Mucosa of rectum (tissue), 2 donors: Measurements from ENCODE around the gene PAXX.
A peak's percentile ranks its signal among the peaks of the same experiment; 100 is the strongest.

Experiments used
- H3K27ac ChIP-seq, 2 donors: one replicate each; pipeline ENCODE4 v1.7.0; 2013; ENCODE audit warnings: inconsistent platforms in 2 of 2, low read depth in 2 of 2, low read length in 2 of 2
- H3K27me3 ChIP-seq, 2 donors: one replicate each; pipeline ENCODE4 v1.7.0; 2013; ENCODE audit warnings: low read length in 2 of 2; ENCODE audit not compliant: control insufficient read depth in 2 of 2, insufficient read depth in 2 of 2
- H3K36me3 ChIP-seq, 2 donors: one replicate each; pipeline ENCODE4 v1.7.0; 2013; ENCODE audit warnings: low read length in 2 of 2; ENCODE audit not compliant: control insufficient read depth in 2 of 2, insufficient read depth in 2 of 2
- H3K4me1 ChIP-seq, 2 donors: one replicate each; pipeline ENCODE4 v1.7.0; 2013; ENCODE audit warnings: low read length in 2 of 2, mild to moderate bottlenecking in 1 of 2; ENCODE audit not compliant: control insufficient read depth in 2 of 2, insufficient read depth in 2 of 2
- H3K4me3 ChIP-seq, 2 donors: one replicate each; pipeline ENCODE4 v1.7.0; 2013; ENCODE audit warnings: low read length in 2 of 2
- H3K9ac ChIP-seq, 2 donors: one replicate each; pipeline ENCODE4 v1.7.0; 2013; ENCODE audit warnings: low read length in 2 of 2, low read depth in 1 of 2, mild to moderate bottlenecking in 1 of 2
- H3K9me3 ChIP-seq, 2 donors: one replicate each; pipeline ENCODE4 v1.7.0; 2013; ENCODE audit warnings: low read length in 2 of 2; ENCODE audit not compliant: control insufficient read depth in 2 of 2
- donor health status: healthy.
- donor health status: Normal muscosa, but diverticular disease.

The PAXX gene

DNA sequence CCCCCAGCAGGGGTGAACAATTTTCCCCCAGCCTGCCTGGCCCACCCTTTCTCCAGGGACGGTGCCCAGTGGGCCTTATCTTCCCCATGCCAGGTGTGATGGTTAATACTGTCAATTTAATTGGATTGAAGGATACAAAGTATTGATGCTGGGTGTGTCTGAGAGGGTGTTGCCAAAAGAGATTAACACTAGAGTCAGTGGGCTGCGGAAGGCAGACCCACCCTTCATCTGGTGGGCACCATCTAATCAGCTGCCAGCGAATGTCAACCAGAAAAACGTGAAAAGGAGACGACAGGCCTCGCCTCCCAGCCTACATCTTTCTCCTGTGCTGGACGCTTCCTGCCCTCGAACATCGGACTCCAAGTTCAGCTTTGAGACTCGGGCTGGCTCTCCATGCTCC, 45.3 kb downstream of the PAXX start:
- Histone ChIP-seq H3K4me3 (no peak overlapping the region), H3K4me1 (peaks cover 9 to 14% of the 10 kb centered on the region in 2 donors), H3K27ac (no peak overlapping the region), H3K9me3 (no peaks in the 10 kb centered on the region), H3K36me3 (no peaks in the 10 kb centered on the region), H3K27me3 (no peaks in the 10 kb centered on the region), H3K9ac (no peak overlapping the region)

DNA sequence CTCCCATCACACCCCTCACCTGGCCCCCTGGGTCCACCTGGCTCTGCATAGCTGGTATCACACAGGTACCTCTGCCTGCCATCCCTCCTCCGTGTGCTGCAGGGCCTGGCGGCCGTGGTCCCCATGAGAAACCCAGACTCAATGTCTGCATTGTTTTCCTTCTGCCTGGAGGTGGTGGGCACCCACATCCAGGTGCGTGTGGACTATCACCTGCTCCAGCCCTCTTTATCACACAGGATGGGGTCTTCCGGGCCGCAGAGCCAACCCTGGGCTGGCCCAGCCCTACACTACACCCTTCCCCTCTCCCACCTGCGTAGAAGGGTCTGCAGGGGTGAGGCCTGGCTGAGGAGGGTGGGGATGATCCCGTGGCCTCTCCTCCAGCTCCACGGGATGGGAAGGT, 46.7 kb downstream of the PAXX start:
- Histone ChIP-seq H3K36me3 (no peaks in the 10 kb centered on the region), H3K4me1 (peaks cover 9 to 19% of the 10 kb centered on the region in 2 donors), H3K27me3 (no peaks in the 10 kb centered on the region), H3K9ac (no peak overlapping the region), H3K4me3 (no peak overlapping the region), H3K27ac (no peak overlapping the region), H3K9me3 (no peaks in the 10 kb centered on the region)

DNA sequence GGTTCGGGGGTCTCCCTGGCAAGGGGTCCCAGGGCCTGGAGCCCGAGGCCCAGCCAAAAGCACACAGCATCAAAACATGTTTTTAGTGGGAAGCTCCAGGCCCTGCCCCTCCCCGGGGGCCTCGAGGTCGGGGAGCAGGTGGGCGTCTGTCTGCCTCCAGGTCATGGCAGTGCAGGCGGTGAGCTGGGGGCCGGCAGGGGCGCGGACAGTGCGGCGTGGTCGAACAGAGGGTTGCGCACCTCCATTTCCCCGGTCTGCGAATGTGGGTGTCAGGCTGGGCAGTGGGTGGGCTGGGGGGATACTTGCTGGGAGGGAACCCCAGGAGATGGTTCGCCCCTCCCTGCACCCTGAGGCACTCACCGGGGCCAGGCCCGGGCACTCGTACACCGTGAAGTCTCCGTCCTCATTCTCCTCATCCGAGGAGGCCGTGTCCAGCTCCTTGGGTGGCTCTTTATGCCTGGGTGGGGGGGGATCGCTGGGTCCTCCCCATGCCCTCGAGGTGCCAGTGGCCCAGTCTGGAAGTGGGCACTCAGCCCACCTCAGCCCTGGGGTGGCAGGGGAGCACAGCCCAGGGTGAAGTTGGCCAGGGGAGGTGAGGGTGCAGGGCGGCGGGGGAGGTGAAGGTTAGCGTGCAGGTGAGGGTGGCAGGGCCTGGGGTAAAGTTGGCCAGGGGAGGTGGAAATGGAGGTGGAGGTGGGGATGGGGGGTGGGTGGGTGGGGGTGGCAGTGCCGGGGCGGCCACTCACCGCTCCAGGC, 47.6 kb downstream of the PAXX start:
- no peak overlapping the region for H3K27ac ChIP-seq
- no peaks in the 10 kb centered on the region for H3K9me3 ChIP-seq
- H3K27me3 ChIP-seq, result peaks cover 0 to 4% of the 10 kb centered on the region in 2 donors
- no peak overlapping the region for H3K9ac ChIP-seq
- H3K4me3 ChIP-seq, result no peak overlapping the region
- no peaks in the 10 kb centered on the region for H3K36me3 ChIP-seq
- H3K4me1 ChIP-seq, result peaks cover 10 to 22% of the 10 kb centered on the region in 2 donors

DNA sequence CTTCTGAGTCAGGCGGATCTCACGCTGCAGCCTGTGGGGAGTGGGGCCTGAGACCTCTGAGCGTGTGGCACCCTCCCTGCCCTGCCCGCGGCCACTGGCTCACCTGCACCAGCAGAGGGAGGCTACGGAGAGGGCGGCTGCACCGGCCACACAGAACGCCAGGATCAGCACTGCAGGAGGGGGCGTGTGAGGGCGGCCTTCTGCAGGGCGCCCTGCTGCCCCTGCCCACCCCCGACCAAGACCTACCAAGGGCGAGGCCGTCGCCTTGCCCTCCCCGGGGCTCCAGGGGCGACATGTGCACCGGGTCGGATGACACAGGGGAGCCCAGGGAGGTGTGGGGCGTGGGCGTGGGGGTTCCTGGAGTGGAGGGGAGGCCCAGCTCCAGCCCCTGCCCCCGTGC, 48.3 kb downstream of the PAXX start:
- Histone ChIP-seq H3K27ac (no peak overlapping the region), H3K4me3 (no peak overlapping the region)

DNA sequence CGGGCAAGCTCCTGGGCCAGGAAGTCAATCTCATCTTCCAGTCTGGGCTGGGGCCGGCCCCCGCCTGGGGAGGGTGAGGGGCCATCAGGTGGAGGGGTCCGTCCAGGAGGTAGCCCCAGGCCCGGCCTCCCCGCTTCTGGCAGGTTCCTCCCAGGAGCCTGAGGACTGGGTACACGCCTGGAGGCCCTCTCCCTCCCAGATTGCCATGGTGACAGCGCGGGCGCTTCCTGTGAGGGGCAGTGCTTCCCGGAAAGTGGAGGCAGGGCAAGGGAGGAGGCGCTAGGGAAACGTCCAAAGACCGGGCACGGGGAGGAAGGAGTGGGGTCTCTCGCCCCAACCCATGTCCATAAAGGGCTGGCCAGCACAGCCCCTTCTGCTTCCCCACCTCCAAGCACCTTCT, 48.9 kb downstream of the PAXX start:
- Histone ChIP-seq H3K4me3 (no peak overlapping the region), H3K27me3 (peaks cover 0 to 8% of the 10 kb centered on the region in 2 donors), H3K9ac (no peak overlapping the region), H3K9me3 (no peaks in the 10 kb centered on the region), H3K36me3 (no peaks in the 10 kb centered on the region), H3K4me1 (peaks cover 17 to 21% of the 10 kb centered on the region in 2 donors), H3K27ac (no peak overlapping the region)

More for the DNA sequence above, 48.3 kb downstream of the PAXX start:
- Histone ChIP-seq H3K4me1 (peaks cover 14 to 21% of the 10 kb centered on the region in 2 donors), H3K27me3 (peaks cover 0 to 8% of the 10 kb centered on the region in 2 donors), H3K9me3 (no peaks in the 10 kb centered on the region), H3K36me3 (no peaks in the 10 kb centered on the region), H3K9ac (no peak overlapping the region)

DNA sequence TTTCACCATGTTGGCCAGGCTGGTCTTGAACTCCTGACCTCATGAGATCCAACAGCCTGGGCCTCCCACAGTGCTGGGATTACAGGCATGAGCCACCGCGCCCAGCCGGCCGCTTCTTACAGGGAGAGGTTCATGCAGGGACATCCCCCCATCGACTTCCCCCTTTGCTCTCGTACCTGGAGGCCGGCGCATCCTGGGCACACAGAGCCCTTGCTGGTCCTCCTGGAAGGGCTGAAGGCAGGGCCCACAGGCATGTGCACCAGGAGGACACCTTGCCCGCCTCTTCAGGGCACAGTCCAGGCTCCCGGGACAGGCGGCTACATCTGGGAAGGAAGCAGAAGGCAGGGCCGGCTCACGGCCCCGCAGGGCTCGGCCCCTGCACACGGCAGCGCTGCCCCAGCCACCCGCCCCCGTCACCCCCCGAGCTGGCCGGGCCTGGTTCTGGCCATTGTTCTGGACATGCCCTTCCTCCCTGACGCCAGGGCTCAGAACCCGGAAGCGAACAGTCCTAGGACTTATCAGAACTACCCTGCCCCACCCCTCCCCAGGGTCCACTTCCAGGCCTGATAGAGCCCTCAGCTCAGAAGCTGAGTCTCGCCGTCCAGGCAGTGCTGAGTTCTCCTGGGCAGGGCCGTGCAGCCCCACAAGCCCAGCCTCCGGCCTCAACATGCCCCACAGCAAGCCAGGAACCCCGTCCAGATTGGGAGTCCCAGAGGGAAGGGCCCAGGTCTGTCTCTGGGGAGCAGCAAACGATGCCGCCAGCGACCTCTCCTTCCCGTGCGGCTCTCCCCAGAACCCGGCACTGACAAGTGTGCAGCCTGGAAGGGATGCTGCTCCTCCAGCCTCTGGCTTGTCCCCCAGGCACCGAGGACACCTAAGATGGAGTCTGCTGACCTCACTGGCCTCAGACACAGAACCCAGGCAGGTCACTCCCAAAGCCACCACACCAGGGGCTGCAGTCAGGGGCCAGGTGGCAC, 50.8 kb downstream of the PAXX start:
- H3K4me1 ChIP-seq, result peaks cover 20 to 25% of the 10 kb centered on the region in 2 donors
- H3K9me3 ChIP-seq, result no peaks in the 10 kb centered on the region
- peaks cover 4 to 17% of the 10 kb centered on the region in 2 donors for H3K27me3 ChIP-seq
- no peak overlapping the region for H3K4me3 ChIP-seq
- H3K9ac ChIP-seq, result no peak overlapping the region
- H3K27ac ChIP-seq, result peak overlapping the region; percentile 11 to 43
- H3K36me3 ChIP-seq, result no peaks in the 10 kb centered on the region
